DMS 273 (cell line): ENCODE data around the gene USP22.

Experiments used
- DNase-seq: peaks from one replicate; lab custom pipeline; 2025; ENCODE audit not compliant: unreplicated experiment; lab: John Stamatoyannopoulos, UW

Gene USP22

DNA sequence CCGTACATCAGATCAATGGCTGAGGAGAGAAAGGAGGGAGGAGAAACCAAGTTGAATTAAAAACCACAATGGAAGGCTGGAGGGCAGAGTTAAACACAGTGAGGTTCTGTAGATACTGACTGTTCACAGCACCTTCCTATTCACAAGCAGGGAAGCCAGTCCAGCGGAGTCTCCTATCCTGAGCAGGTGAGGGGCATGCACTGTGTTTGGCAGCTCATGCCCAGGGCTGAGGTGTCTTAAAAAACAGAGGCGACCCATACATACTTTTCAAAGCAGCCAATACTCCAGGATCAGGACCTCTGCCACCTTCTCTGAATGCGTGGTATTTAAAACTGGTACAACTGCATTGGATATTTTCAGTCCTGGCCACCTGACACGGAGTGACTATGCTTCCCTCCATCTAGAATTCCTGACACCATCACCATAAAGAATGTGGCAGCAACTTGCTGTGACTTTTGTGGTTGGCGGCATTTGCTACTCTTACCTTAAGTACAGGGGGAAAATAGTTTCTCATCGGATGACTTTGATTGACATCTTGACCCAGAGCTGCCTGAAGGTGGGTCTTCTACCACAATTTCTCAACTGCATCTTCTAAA is 21.5 kb downstream of the USP22 start:
- DNase-seq: no peak

DNA sequence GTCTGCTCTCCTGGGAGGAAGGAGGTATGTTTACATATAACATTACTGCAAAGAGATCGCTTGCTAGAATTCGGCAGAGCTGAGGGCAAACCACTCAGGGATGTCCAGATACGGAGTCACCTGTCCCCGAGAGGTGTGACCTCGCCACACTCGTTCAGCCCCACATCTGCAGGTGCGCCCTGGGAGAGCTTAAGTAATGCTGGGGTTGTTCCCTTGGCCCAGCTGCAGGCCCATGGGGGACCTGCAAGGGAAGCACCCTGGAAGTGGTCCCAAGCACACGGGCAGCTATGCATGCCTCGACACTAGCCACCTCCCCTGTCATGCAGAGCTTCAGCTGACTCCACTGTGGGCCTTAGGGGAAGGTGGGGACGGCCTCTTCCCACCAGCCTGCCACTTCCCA is 22.2 kb downstream of the USP22 start:
- no peak for DNase-seq

DNA sequence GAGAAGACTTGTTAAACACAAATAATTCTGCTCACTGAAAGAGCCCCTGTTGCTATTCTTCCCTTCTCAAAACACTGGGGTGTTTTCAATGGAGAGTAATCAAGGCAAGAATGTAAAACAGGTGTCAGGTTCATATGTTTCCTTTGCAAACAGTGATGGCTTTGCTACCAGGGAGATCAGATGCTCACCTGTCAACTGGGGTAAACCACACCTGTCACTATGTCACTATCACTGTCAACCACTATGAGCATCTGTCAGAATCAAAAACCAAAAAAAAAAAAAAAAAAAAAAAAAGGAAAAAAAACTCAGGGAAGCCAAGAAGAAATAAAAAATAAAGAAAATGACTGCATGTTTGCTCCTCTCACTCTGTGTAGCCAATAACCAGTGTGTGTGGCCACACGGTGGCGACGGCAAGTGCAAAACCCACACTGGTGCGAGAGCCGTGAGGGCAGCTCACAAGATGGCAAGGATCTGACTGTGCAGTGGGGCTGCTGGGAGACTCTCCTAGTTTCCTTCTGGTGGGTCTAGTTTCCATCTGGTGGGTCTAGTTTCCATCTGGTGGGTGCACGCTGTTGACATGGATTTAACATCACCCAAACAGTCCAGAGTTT is 22.7 kb downstream of the USP22 start:
- peak; percentile 47 for DNase-seq

DNA sequence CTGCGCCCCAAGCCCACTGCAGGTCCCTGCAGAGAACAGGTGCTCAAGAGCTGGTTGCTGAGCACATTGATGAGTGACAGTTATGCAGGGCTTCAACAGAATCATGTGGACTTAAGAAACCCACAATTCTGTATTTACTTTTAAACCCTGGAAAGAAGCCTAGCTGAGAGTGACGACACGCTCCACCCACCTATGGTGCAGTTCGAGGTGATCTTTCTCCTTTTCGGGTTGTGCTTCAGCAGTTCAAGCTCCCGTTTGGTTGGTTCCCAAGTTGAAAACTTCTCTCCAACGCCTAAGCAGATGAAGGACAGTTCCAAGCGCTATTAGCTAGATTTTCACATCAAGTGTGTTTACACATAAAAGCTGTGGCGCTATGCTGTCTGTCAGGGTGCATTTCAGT is 23.9 kb downstream of the USP22 start:
- no peak for DNase-seq

DNA sequence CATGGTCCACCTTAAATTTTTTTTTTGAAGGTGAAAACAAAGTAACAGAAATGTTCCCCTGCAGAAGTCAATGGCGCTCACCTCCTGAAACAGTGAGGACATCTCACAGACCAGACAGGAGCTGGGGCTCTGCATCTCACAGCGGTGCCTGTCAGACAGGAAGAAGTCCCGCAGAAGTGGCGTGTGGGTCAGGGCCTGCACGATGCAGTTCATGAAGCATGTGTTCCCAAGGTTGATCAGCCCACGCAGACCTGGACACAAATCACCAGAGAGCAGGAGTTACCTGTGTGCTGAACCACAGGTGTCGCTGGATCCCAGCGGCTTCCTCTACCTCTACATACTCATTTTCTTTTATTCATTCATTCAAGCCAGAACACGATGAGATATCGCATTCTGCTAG is 24.9 kb downstream of the USP22 start:
- no peak for DNase-seq

DNA sequence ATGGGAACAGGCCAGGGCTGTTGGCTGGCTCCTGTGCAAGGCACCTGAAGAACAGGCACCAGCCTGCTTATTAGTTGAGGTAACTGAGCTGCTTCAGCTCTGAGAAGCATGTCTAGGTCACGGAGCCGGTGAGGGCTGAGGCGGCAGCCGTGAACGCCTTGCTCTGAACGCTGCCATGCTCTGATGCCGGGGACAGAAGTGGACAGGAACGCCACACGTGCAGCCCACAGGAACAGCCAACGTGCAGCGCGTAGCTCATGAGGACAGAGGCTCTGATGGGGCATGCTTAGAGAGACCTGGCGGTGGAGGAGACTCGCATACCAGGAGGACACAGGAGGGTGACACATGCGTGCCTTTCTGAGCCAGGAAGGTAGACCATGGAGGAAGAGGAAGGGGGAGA is 25.6 kb downstream of the USP22 start:
- DNase-seq: no peak

DNA sequence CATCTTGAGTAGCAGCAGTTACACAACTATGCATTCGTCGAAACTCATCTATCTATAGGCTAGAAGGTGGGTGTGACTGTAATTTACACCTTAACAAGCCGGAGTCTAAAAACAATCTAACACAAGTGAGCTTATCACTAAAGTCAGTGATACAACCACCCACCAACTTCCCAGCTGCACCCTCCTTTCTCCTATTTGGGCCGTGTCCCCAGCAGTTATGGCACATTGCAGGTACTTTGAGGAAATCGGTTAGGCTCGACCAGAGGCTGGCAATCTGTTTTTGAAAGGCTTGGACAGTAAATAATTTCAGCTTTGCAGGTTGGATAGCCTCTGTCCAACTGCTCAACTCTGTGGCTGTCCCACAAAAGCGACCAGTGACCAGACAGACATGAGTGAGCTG is 26.0 kb downstream of the USP22 start:
- DNase-seq: no peak

DNA sequence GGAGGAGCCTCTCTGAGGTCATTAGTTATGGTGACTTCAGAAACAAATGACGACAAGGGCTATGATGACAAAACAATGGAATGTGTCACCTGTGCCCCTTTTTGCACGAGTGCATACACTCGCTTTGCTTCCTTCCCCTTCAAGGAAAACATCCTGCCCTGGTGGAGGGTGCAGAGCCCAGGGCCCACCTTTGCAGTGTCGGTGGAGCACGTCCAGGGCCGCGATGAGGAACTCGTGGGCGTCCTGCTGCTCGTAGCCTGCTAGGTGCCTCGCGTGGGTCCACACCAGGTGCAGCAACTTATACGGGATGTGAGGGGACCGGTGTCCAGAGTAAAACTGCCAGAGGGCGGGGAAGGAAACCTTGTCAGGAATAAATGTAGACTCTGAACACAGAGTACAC is 27.2 kb downstream of the USP22 start:
- no peak for DNase-seq

DNA sequence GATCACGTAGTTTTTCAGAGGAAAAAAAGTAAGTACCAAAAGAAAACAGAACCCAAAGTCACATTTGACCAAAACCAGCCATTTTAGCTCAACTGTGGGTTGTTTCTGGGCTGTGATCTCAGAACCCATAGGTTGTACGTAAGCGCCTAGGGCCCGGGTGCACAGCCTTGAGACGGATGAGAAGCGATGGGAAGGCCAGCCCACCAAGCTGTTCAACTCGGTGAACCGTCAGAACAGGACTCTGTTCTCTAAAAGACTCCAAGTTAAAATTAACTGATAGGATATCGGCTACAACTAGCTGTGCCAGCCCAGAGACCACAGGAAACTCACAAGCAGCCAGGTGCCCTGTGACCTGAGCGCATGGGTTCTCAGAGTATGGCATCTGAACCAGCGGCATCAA is 28.3 kb downstream of the USP22 start:
- DNase-seq: no peak

DNA sequence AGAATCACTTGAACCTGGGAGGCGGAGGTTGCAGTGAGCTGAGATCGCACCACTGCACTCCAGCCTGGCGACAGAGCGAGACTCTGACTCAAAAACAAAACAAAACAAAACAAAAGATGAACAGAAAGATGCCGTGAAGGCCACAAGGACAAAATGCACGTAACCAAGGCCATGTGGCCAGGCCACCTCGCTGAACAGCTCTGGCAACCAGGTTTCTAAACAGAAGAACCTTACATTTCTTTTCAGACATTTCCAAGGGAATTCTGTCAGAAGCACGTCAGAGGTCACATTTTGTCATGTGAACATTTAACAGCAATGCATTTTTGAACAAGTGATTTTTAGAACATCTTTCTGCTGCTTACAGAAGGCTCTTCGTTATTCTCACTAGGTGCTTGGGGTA is 28.8 kb downstream of the USP22 start:
- DNase-seq: no peak

DNA sequence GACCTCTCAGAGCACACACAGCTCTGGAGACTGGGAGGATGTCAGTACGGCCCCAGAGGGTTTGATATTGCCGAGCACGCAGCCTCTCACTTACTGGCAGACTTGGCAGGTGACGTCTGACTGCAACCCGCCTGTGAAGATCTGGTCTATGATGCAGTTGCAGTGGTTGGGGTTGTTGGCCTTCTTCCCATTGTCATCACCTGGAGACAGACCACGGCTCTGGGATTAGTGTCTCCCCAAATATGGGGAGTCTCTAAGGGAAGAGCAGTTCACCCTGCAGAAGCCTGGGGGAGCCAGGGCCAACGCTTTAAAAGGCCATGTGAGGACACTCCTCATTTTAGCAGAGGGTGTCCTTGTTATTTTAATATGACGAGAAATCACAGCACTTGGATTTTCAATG is 30.1 kb downstream of the USP22 start:
- no peak for DNase-seq

DNA sequence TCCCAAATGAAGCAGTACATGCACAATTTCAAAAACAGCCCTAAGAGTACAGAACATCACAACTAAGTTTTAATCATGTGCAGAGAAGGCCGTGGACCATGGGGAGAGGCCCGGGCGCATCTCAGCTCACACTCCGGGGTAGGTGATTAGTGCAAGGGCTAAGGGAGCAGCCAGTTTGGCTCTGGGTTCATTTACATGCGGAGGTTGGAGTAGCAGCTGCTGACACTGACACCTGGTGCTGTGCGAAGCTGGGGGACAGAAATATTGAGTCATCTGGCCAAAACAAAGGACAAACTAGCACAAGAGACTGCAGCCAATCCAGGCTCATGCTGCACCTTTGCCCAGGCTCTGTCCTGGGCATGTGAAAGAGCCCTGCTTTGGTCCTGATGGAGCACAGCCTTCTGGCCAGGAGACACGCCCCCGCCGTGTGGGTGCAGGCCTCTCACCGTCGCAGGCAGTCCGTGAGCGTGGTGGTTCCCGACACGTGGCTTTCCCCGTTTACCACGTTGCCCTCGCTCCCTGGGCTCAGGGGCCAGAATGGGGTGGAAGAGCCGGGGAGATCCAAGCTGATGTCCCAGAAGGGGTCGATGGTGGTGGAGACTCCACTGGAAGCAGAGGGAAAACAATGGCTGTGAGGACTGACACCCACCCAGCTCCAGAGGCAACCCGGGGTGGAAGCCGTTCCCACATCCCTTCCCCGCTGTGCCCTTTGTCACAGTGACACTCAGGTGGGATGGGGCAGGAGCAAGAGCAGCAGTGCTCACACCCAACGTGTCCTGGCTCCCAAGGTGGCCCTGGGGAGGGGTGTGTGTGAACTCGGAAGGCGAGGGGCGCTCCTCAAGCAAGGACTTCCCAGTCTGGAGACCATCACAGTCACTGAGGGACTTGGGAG is 31.9 kb downstream of the USP22 start:
- DNase-seq: no peak

DNA sequence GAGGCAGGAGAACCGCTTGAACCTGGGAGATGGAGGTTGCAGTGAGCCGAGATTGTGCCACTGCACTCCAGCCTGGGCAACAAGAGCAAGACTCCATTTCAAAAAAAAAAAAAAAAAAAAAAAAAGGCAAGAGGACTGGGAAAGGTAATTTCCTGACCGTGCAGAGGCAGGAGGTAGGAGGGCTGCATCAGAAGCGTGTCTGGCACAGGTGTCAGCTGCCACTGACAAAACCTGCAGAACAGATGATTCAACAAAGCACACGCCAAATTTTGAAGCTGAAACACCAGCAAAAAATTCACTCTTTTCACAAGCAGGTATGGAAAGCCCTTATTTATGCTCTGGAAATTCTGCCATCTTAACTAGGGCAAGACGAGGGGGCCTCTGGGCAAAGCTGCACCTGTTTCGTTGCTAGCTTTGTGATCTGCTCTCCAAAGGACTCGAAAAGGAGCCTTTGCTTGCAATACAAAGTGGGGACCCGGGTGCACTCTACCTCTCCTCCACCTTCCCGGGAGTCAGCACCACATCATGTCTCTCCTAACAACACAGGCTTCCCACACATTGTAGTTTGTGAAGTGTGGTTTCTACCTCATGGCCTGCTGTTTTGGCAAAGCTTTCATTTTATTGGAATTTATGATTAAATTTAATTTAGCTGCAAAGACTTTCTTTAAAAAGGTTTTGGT is 33.7 kb downstream of the USP22 start:
- DNase-seq: no peak

DNA sequence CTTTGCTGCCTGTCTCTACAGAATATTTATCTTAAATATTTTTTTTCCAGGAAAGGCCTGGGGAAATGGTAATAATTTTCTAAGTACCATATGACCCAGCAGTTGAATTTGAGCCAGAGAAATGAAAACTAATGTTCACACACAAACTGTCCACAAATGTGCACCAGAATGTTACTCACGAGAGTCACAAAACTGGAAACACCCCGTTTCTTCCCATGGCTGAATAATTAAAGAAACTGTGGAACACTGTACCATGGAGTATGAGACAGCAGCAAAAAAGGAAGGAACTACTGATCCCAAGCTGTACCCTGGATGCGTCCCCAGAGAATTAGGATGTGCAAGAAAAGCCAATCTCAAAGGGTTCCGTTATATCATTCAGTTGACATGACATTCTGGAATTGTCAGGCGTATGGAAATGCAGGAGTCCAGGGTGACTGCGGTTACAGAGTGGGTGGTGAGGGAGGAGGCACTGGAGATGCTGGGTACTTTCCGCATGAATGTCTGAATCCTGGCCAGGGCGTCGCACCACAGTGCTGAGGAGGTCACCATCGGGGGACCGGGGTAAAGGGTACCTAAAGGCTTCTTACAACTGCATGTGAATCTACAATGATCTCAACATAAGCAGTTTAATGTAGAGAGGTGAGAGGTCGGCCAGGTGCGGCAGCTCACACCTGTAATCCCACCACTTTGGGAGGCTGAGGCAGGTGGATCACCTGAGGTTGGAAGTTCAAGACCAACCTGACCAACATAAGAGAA is 34.5 kb downstream of the USP22 start:
- no peak for DNase-seq

DNA sequence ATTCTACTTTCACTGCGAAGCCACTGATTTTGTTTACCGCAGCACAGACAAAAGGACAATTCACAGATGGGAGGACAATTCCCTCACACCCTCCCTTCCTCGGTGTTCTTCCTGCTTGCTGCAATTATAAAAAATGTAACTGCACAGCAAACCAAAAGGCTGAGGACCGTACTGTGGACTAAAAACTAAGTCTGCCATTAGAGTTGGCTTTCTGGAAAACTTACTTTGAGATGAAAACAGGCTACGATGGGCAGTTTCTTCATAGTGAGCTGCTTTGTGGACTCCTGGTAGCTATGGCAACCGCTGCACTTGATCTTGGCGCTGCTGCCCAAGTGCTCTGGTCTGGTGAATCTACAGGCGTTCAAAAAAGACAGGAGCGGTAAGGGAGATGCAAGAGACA is 35.2 kb downstream of the USP22 start:
- no peak for DNase-seq

DNA sequence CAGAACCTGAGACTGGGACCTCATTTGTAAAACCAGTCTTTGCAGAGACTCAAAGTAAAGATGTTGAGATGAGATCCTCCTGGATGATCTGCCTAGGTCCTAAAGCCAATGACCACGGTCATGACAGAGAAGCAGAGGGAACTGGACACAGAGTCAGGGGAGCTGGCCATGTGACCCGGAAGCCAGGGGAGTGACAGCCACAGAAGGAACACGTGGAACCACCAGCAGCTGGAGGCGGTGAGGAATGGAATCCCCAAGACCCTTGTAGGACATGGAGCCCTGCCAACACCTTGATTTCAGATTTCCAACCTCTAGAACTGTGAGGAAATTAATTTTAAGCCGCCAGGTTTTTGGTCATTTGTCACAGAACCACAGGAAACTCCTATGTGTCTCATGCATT is 37.0 kb downstream of the USP22 start:
- DNase-seq: no peak

DNA sequence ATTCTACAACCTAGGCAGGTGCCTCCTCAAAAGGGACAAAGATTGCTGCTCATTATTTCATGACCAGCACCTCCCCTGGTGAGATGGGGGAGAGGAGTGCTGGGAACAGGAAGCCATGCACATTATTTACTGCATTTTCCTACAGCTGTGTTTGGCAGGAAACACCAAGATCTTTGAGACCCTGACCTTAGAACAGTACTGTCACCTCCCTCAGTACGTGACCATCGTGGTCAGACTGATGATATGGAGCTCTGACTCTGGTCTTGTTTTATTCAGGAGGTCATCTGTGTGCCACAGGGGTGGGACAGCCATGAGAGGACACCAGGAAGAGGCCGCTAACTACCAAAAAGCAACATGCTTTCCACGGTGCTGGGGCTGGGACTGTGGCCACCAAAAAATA is 37.4 kb downstream of the USP22 start:
- DNase-seq: no peak

DNA sequence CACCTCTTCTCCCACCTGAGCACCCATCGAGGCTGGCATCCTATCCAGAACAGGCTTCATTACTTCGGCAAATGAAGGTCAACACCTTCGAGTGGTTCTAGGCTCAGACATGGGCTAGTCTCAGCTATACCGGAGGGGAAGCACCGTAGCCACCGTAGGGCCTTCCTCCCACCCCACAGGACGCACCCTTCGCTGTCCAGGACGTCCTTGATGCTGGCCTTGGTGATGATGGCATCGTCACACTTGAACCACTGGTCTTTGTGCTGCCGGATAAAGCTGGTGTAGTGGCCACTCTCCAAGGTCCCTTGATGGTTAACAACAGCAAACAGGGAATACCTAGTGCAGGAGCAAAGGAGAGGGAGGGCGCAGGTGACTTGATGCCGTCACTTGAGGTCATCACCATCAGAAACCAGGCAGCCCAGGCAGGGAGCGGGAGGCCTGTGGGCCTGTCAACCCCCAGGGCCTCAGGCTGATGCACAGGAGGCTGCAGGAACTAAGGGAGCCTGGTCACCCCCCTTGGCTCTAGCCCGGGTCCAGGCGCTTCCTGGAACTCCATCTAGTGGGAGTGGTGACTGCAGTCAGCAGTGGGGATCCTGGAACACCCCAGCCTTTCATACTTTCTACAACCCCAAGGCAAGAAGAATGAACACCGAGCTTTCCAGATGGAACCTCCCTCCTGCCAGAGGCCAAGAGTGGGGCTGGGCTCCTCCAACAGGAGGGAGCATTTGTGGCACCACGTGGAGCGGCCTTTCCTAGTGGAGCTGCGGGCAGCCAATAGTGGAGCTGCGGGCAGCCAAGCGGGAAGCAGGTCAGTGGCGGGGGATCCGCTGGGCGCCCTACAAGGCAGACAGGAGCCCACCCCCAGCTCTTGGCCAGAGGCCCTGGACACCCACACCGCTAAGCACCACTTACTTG is 38.5 kb downstream of the USP22 start:
- DNase-seq: no peak

DNA sequence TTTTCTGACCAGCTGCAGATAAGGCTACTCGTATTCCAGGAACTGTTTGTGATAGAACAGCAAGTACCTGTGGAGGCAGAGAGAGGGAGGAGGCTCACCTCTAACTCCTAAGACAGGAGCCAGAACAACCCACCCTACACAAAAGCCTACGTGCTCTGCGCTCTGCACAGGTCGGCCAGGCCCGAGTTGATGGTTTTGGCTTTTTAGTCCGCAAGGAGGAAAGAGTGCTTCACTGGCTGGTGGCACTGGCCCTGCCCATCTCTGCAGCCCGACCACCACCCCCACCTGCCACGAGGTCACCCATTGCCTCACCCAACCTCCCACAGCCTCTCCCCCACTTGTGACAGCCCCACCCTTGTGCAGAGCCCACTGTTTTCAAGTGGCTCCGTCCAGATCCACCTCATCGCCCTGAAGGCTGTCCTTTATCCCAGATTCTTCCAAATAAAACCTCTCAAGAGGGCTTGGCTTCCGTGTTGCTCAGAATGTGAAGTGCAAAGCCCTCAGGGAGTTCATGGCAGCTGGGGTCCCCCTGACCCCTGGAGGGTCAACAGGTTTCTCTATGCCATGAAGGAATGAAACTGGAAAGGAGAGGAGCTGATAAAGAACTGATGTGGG is 39.7 kb downstream of the USP22 start:
- DNase-seq: no peak
